ENCODE measurements around the gene NR1D1. TPM values are rescaled to one million over a fixed set of nuclear protein-coding genes. Genes with fewer than 3 reads are reported as not detected.

The NR1D1 gene
- total and polyA plus RNA-seq, 2 of the 13 experiments (the other 11 are each of a cell fraction or from before 2014, with no cell fraction given): 2.1 to 2.7 TPM

GRCh38 chr17:40075201-40075941, 25.0 kb downstream of the NR1D1 start (continued):
- no peak for TF ChIP-seq NFYC (CRISPR knock-in tag; IDR thresholded peaks at IDR 0.05)
- TF ChIP-seq CBX1 (IDR thresholded peaks at IDR 0.05; ENCODE audit: low read depth): peak; percentile 27
- TF ChIP-seq ZNF709 (CRISPR knock-in tag; IDR thresholded peaks at IDR 0.05): no peak
- peak; percentile 14; the same call in 1 of the 2 replicates for TF ChIP-seq MYC (CRISPR knock-in tag; IDR thresholded peaks at IDR 0.05; ENCODE audit: borderline replicate concordance)
- TF ChIP-seq MIXL1 (CRISPR knock-in tag; IDR thresholded peaks at IDR 0.05): 0 out of 2 replicates have a peak, but pooled peaks have one; percentile 21
- TF ChIP-seq NR2C2 (CRISPR knock-in tag; IDR thresholded peaks at IDR 0.05; ENCODE audit: borderline replicate concordance): peak; percentile 57; the same call in 1 of the 2 replicates
- TF ChIP-seq ZNF703 (CRISPR knock-in tag; IDR thresholded peaks at IDR 0.05; ENCODE audit: borderline replicate concordance): no peak
- peak; percentile 89 for TF ChIP-seq SMC3 (IDR thresholded peaks at IDR 0.05; ENCODE audit: low read length)
- peak; percentile 89 for TF ChIP-seq RXRA (CRISPR knock-in tag; IDR thresholded peaks at IDR 0.05)
- 0 out of 2 replicates have a peak, but pooled peaks have one; percentile 20 for TF ChIP-seq PRDM10 (CRISPR knock-in tag; IDR thresholded peaks at IDR 0.05; ENCODE audit: low read depth)
- peak; percentile 74 for TF ChIP-seq THAP11 (CRISPR knock-in tag; IDR thresholded peaks at IDR 0.05)
- no peak for TF ChIP-seq TSC22D2 (CRISPR knock-in tag; IDR thresholded peaks at IDR 0.05; ENCODE audit: borderline replicate concordance)
- no peak for TF ChIP-seq HHEX (CRISPR knock-in tag; IDR thresholded peaks at IDR 0.05)
- TF ChIP-seq LBX2 (CRISPR knock-in tag; IDR thresholded peaks at IDR 0.05; ENCODE audit: borderline replicate concordance): 0 out of 2 replicates have a peak, but pooled peaks have one; percentile 16
- TF ChIP-seq ERF (CRISPR knock-in tag; IDR thresholded peaks at IDR 0.05): no peak
- no peak for TF ChIP-seq KLF9 (CRISPR knock-in tag; IDR thresholded peaks at IDR 0.05; ENCODE audit: low read depth)
- no peak for TF ChIP-seq ZNF563 (CRISPR knock-in tag; IDR thresholded peaks at IDR 0.05)
- no peak for TF ChIP-seq E2F5 (CRISPR knock-in tag; conservative IDR thresholded peaks at IDR 0.05)
- no peak for TF ChIP-seq TCF7 (IDR thresholded peaks at IDR 0.05; ENCODE audit: low read depth)
- no peak for TF ChIP-seq FLYWCH1 (CRISPR knock-in tag; IDR thresholded peaks at IDR 0.05)
- TF ChIP-seq ATF6 (CRISPR knock-in tag; conservative IDR thresholded peaks at IDR 0.05): no peak
- no peak for TF ChIP-seq ZNF124 (CRISPR knock-in tag; IDR thresholded peaks at IDR 0.05)
- no peak for TF ChIP-seq SRSF4 (IDR thresholded peaks at IDR 0.05; ENCODE audit: low read depth, low read length, poor library complexity, severe bottlenecking)
- TF ChIP-seq ELF3 (CRISPR knock-in tag; IDR thresholded peaks at IDR 0.05): peak; percentile 42; the same call in 1 of the 2 replicates
- TF ChIP-seq DNMT1 (CRISPR knock-in tag; IDR thresholded peaks at IDR 0.05): no peak
